Measurements from ENCODE around the gene KRTAP4-3.
"Not testable (repeated sequence)": the region's sequence is repeated elsewhere in the genome, so short reads cannot be mapped to it uniquely, and the experiment has no call there.

GRCh38 chr17:41148971-41149651 lies 18.9 kb downstream of the KRTAP4-3 start:
- TF ChIP-seq POLR2AphosphoS5 (IDR thresholded peaks at IDR 0.05; ENCODE audit: borderline replicate concordance, low read depth, low read length); EZH2 (IDR thresholded peaks at IDR 0.05): not testable (repeated sequence)
